Amygdala (tissue), 56 donors: Measurements from ENCODE around the gene MT1E.
"Not testable (repeated sequence)": the region's sequence is repeated elsewhere in the genome, so short reads cannot be mapped to it uniquely, and the experiment has no call there.

Experiments
- DNase-seq, 56 donors: peaks; one replicate each; lab custom pipeline; 2025; lab: John Stamatoyannopoulos, UW

MT1E gene

DNA sequence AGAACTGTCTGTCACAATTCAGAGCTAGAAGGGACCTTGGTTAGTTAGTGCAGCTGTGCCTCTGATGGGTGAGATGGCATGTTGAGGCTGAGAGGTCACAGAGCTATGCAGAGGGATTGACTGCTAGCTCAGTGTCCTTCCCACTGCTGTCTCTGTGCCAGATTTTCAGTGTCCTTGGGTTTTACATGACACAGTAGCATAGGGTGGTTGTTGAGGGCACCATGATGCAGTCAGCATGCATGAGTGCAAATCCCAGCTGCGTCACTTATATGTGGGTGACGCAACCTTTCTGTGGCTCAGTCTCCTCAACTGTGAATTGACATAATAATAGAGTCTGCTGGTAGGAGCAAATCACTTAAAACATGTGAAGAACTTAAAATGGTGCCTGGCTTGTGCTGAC is 15.6 kb downstream of the MT1E start:
- no peak for DNase-seq

DNA sequence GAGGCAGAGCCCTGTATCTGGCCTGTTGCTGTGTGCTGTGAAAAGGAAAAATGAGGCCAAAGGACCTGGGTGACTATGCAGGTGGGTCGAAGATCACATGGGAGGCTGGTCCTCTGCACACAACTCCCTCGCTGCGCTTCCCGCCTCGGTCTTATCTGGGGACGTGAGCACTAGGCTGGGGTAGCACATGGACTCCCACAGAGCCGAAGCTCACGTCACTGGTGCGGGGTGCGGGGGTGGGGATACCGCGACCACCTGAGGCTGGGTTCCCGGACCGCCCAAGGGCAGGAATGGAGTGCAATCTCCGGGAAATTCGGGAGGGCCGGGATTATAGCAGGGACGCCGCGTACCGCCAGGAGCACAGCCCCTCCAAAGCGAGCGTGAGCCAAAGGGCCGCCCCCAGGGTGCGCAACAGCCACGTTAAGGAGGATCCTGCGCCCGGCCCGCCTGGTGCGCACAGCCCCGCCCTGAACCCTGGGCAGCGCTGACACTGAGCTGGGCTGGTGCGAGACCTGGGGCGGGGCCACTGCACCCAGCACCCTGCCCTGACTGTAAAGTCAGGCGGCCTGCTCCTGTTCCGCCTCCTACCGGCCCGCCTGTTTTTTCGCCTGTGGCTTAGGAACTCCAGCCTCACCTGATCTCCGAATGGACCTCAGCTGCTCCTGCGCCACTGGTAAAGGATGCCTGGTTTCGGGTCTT is 17.6 kb downstream of the MT1E start:
- DNase-seq: peak in 4 of 56 donors; percentile 20 to 31 (median 24)

DNA sequence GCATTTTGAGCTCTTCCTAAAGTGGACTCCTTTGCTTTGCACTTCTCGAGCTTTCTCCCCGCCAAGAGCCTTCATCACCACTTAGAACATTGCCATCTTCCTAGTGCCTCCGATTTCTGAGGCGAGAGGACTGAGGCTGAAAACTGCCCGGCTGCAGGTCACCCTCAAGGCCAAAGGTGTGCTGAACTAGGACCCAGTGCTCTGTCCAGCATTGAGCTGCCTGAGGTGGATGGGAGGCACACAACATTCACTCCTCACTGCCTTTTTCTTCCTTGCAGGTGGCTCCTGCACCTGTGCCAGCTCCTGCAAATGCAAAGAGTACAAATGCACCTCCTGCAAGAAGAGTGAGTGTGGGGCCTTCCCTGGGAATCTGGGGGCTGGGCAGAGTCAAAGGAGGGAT is 18.3 kb downstream of the MT1E start:
- no peak for DNase-seq

DNA sequence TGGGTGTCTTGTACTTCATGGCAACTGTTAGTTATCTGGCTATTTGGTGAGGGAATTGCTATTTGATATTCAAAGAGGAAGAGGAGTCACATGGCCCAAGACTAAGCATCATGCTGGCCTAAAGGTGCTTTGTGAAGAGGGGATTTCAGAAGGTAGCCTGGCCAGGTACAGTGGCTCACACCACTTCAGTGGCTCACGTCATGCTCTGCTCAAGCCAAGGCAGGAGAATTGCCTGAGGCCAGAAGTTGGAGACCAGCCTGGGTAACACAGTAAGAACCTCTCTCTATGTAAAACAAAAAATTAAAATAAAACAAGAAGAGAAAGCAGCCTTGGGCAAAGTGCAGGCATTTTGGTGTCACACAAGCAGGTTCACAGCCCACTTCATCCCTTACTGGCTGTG is 19.7 kb downstream of the MT1E start:
- DNase-seq: no peak

DNA sequence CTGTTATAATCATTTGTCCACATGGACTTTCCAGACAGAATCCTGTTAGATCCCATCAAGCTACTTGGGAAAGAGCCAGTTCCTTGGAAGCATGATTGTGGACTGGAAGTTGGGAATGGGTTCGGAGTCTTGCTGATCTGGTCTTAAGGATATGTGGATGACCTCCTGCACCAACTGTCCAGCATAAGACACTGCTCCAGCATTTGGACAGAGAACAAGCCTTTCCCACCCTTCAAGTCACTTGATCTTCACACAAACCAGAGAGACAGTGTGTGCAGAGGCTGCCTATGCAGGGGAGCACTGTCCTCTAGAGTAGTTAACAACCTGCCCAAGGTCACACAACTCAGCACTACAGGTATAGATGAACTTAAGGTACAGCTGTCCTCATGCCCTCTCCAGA is 20.3 kb downstream of the MT1E start:
- DNase-seq: no peak

DNA sequence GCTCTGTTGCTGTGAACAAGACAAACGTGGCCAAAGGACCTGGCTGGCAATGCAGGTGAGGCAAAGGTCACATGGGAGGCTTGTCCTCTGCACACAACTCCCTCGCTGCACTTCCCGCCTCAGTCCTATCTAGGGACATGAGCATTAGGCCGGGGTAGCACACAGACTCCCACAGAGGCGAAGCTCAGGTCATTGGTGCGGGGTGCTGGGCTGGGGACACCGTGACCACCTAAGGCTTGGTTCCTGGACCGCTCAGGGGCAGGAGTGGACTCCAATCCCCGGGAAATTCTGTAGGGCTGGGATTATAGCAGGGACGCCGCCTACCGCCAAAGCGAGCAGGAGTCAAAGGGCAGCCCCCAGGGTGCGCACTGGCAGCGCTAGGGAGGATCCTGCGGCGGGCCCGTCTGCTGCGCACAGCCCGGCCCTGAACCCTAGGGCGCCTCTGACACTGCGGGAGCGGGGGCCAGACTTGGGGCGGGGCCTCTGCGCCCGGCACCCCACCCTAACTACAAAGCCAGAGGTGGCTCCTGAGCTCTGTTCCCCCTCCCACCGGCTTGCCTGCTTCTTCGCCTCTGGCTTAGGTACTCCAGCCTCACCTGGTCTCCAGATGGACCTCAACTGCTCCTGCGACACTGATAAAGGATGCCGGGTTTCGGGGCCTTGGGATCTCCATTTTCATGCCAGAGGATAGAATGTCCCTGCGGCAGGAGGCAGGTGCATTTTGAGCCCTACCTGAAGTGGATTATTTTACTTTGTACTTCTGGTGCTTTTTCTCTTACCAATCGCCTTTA is 22.3 kb downstream of the MT1E start:
- no peak for DNase-seq

DNA sequence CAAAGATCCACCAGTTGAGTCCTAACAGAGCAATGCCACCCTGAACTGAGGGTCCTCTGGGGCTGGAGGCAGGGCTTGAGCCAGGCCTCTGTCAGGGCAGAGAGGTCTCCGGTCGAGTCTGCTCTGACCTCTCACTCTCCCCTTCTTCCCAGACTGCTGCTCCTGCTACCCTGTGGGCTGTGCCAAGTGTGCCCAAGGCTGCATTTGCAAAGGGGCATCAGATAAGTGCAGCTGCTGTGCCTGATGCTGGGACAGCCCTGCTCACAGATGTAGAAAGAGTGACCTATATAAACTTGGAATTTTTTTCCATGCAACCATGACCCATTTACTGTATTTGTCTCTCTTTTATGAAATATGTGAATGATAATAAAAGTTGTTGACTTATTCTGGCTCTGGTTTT is 23.7 kb downstream of the MT1E start:
- DNase-seq: no peak

DNA sequence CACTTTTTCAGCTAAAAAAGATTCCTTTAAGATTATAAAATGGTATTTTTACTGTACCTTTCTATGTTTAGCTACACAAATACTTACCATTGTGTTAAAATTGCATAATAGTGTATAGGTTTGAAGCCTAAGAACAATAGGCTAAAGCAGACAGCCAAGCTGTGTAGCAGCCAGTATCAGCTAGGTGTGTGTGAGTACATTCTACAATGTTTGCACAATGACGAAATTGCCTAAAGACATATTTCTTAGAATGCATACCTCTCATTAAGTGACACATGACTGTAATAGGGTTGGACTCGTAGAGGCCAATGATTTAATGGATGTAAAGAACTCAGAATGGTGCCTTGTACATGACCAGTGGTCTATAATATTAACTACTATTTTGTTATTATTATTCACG is 24.2 kb downstream of the MT1E start:
- DNase-seq: no peak

DNA sequence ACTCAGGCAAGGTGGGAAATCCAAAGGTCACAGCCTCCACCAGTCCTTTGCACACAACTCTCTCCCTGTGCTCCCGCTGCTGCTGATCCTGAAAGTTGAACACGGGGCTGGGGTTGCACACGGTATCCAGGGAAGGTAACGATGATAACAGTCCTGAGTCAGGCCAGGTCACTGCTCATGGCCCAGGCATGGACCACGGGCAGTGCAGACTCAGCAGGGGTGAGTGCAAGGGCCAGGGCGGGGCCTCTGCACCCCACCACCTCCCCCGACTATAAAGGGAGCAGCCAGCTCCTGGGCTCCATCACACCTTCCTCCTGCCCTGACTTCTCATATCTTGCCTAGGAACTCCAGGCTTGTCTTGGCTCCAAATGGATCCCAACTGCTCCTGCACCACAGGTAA is 26.0 kb downstream of the MT1E start, which contains the start of gene MT1B:
Gene MT1B (plus strand): TSS at position 301 of the 400 bp plus-strand sequence. CDS start 68 bp downstream, at position 369.
- no peak for DNase-seq

DNA sequence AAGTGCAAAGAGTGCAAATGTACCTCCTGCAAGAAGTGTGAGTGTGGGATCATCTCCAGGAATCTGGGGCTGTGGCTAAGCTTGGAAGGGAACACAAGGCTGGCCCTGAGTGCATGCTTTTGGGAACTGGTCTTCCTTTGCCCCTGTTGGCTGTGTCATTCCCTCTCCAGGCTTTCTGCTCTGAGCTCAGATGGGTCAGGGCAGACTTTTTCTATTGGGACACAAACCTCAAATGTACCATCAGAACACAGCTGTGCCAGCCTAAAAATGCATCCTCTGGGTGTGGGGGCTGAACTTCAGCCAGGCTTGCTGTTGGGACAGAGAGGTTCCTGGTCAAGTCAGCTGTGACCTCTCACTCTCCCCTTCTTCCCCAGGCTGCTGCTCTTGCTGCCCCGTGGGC is 27.0 kb downstream of the MT1E start:
- no peak for DNase-seq

DNA sequence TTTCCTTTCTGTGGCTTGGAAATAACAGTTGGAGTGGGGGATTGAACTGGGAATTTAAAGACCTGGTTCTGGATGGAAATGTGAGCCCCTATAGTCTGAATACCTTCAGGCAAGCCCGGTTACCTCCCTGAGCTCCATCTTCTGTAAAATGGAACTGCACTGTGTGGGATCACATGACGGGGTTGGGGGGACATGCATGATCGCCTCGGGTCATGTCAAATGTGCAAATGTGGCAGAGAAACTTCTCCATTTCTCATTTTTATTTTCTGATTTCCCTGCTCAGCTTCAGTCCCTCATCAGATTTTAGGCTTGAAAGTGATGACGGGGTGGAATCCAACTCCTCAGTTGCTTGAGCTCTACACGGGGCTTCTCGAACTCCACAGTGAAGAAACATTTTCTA is 27.6 kb downstream of the MT1E start:
- DNase-seq: no peak

DNA sequence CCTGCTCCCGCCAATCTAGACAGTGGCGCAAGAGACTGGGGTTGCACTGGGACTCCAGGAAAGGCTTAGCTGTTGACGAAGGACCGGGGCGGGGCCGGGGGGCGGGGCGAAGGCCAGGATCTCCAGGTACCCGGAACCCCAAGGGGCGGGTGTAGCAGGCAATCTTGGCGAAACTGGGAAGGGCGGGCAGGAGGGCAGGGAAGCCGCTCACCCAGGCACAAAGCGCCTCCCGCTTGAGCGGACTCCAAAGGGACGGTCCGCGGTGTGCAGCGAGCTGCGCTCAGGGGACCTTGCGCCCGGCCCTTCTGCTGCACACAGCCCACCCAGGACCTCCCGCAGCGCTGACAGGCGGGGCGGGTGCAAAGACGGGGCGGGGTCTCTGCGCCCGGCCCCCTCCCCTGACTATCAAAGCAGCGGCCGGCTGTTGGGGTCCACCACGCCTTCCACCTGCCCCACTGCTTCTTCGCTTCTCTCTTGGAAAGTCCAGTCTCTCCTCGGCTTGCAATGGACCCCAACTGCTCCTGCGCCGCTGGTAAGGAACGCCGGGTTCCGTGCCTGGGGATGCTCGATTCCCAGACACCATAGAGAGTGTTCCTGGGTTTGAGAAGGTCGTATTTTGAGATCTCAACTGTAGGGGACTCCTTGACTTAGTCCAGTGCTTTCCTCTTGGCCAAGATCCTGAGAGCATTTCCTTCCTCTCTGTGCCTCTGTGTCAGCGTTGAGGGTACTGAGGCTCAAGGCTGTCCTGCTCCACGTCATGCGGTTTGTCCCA is 32.2 kb downstream of the MT1E start, which contains the start of gene MT1F:
Gene MT1F (plus strand): TSS at position 405 of the 772 bp plus-strand sequence. CDS start 100 bp downstream, at position 505.
- DNase-seq: peak in 27 of 56 donors; percentile 8 to 79 (median 33)

DNA sequence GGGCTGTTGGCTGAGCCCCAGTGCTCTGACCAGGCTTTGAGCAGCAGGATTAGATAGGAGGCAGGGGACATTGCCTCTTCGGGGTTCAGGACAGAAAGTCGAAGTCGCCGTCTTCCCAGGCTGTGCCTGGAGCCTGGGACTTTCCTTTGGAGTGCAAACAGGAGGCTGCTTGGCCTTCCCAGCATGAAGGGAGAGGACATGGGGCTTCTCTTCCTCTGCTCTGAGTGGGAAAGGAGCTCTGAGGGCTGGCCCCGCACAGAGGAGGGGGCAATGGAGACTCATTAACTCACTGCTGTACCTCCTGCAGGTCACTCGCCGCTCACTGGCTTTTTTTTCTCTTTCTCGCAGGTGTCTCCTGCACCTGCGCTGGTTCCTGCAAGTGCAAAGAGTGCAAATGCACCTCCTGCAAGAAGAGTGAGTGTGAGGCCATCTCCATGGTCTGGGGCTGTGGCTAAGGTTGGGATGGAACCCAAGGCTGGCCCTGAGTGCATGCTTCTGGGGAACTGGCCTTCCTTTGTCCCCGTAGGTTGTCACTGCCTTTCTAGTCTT is 32.8 kb downstream of the MT1E start:
- DNase-seq: peak in 4 of 56 donors; percentile 16 to 47 (median 28)

DNA sequence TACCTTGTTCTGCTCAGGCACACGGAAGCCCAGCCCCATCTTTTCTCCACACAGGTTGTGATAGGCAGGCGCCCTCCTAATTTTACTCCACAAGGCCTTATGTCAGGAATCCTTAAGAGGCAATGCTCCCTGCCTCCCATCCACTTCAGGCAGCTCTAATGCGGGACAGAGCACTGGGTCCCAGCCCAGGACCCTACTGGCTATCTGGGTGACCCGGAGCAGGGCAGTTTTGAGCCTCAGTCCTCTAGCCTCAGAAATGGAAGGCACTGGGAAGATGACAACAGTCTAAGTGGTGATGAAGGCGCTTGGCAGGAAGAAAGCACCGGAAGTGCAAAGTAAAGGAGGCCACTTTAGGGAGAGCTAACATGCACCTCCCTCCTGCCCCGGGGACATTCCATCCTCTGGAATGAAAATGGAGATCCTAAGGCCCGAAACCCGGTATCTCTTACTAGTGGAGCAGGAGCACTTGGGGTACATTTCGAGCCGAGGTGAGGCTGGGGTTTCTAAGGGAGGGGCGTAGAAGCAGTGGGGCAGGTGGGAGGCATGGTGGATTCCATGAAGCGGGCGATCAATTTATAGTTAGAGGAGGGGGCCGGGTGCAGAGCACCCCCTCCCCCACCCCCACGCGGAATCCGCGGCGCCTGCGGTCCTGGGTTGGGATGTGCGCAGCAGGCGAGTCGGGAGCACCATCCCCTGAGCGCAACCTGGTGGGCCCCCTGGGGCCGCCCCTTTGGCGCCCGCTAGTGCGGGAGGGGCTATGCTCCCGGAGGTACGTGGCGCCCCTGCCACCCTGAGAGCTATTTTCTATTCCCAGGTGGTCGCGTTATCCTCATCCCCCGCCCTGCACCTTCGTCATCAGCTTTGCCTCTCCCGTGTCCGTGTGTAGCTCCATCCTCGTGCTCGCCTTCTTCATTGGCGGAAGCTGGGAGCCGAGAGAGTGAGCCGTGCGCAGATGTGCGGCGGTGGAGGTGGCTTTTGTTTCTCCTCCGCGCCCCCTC is 37.1 kb downstream of the MT1E start:
- peak in 4 of 56 donors; percentile 6 to 26 (median 19) for DNase-seq

DNA sequence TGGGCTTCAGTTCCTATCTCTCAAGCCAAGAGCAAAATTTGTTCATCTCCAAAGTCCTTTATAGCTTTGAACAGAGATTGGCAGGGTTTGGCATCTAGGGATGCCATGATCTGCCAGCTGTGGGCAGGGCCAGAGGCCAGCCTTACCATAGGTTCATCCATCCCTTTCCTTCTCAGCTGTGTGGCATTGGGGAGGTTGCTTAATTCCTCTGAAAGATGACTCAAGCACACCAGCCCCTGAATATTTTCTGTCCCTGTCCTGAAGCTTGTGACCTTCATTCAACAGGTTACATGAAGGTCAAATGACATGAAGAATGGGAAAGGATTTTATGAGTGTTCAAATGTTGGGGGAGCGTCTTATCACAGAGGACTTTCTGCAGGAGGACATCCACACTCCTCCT is 38.9 kb downstream of the MT1E start:
- DNase-seq: no peak

DNA sequence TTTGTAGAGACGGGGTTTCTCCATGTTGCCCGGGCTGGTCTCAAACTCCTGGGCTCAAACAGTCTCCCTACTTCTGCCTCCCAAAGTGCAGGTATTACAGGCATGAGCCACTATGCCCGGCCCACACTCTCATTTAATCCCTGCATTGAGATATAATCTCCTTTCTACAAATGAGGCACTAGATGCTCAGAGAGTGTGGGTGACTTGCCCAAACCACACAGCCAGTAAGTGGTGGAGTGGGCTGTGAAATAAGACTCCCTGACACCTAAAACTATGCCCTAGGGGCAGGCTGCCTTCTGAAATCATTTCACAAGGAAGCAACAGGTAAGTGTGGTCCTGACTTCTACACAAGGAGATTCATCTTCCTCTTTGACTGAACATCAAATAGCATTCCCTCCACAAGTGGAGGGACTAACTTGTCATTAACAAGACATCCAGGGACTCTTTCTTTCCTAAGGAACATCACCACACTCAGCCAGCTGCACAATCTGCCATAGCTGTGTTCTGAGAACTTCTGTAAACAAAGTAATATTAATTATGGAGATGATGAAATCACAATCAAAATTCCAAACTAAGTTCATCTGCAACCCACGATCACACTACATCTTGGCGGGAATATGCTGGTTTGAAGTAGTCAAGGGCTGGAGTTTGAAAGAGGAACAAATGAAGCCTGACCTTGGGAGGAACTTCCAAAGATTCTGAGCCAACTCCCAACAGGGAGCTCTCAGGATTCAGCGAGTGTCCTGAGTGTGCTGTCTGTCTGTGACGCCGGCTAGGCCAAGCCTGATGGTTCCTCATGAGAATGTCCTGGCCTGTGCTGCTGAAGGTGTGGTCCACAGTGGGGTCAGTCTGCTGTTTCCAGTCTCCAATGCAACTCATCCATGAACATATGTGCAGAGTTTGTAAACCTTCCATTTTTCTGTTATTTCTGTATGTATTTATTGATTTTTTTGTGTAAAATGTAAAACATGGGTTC is 40.0 kb downstream of the MT1E start:
- DNase-seq: not testable (repeated sequence)

DNA sequence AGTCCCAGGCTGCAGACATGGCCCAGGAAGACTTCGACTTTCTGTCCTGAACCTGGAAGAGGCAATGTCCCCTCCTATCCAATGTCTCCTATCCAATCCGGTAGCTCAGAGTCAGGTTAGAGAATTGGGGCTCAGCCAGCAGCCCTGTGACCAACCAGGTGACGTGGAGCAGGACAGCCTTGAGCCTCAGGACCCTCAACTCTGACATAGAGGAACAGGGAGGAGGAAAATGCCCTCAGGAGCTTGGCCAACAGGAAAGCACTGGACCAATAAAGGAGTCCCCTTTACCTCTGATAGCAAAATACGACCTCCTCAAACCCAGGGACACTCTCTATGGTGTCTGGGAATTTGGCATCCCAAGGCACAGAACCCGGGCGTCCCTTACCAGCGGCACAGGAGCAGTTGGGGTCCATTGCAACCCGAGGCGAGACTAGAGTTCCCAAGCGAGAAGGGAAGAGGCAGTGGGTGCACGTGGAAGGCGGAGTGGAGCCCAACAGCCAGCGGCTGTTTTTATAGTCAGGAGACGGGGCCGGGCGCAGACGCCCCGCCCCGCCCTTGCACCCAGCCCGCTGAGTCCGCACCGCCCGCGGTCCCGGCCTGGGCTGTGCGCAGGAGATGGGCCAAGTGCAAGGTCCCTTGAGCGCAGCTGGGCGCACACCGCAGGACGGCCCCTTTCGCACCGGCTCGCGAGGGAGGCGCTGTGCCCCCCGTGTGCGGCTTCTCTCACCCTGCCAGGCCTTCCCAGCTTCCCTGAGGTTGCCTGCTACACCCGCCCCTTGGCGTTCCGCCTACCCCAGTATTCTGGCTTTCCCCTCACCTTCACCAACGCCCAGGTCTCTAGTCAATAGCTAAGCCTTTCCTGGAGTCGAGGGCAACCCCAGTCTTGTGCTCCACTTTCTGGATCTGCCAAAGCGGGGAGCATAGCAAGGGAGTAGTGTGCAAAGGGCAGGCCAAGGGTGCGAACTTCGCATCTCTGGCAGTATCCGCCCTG is 42.3 kb downstream of the MT1E start, which contains the start of gene MT1G:
Gene MT1G (minus strand): TSS at position 485 of the 991 bp plus-strand sequence. CDS start 72 bp downstream, at position 413.
- DNase-seq: peak in 11 of 56 donors; percentile 9 to 52 (median 28)
